IPS DF 19.7 (cell line): ENCODE results near the gene CCDC74B.
"Not testable (repeated sequence)": the region's sequence is repeated elsewhere in the genome, so short reads cannot be mapped to it uniquely, and the experiment has no call there.

ENCODE experiments used
- DNase-seq: peaks from one replicate; pipeline ENCODE4 v3.0.0-alpha.2; 2013; ENCODE audit warnings: low read depth, low spot score

CCDC74B gene

GRCh38 chr2:130150181-130151144, 5.6 kb upstream of the CCDC74B start:
- DNase-seq: no peak

GRCh38 chr2:130148515-130148914, 3.6 kb upstream of the CCDC74B start:
- not testable (repeated sequence) for DNase-seq

- DNase-seq: not testable (repeated sequence)
These were observed 1.5 kb downstream of the CCDC74B start for GRCh38 chr2:130143266-130144039.

- not testable (repeated sequence) for DNase-seq
These were observed 2.3 kb downstream of the CCDC74B start for GRCh38 chr2:130142396-130143265.

GRCh38 chr2:130141645-130142370, 3.1 kb downstream of the CCDC74B start:
- DNase-seq: not testable (repeated sequence)

- not testable (repeated sequence) for DNase-seq
These were observed 3.9 kb downstream of the CCDC74B start for GRCh38 chr2:130141002-130141401.

- DNase-seq: not testable (repeated sequence)
These were observed 4.4 kb downstream of the CCDC74B start for GRCh38 chr2:130140516-130140915.

- DNase-seq: not testable (repeated sequence)
These were observed 5.3 kb downstream of the CCDC74B start for GRCh38 chr2:130139331-130140280.

- DNase-seq: not testable (repeated sequence)
These were observed 6.1 kb downstream of the CCDC74B start for GRCh38 chr2:130138841-130139251.

- not testable (repeated sequence) for DNase-seq
These were observed 6.6 kb downstream of the CCDC74B start for GRCh38 chr2:130138326-130138725.

- DNase-seq: not testable (repeated sequence)
These were observed 7.8 kb downstream of the CCDC74B start for GRCh38 chr2:130137118-130137517.

- DNase-seq: not testable (repeated sequence)
These were observed 8.4 kb downstream of the CCDC74B start for GRCh38 chr2:130136546-130136945.

GRCh38 chr2:130135692-130136541, 9.0 kb downstream of the CCDC74B start:
- DNase-seq: no peak

- DNase-seq: peak; percentile 72
These were observed 15.6 kb downstream of the CCDC74B start, which contains the start of gene POTEF for GRCh38 chr2:130129120-130129829. TSS of gene POTEF (minus strand) at chr2:130129222. CDS start at chr2:130120515, 8,707 bp downstream.

- not testable (repeated sequence) for DNase-seq
These were observed 16.4 kb downstream of the CCDC74B start for GRCh38 chr2:130128464-130128863.

GRCh38 chr2:130127726-130128125, 17.2 kb downstream of the CCDC74B start:
- not testable (repeated sequence) for DNase-seq

GRCh38 chr2:130120924-130121323, 24.0 kb downstream of the CCDC74B start:
- DNase-seq: not testable (repeated sequence)
